Measurements from ENCODE around the gene G6PC1. TPM values are rescaled to one million over a fixed set of nuclear protein-coding genes. Genes with fewer than 3 reads are reported as not detected.
"Not testable (repeated sequence)": the region's sequence is repeated elsewhere in the genome, so short reads cannot be mapped to it uniquely, and the experiment has no call there.

G6PC1 gene
- not detected in 2 replicates for total RNA-seq

GRCh38 chr17:42900460-42901331 is at the start of gene G6PC1:
G6PC1 (plus strand) TSS chr17:42900799; CDS start chr17:42900877, 78 bp downstream.
- no peak within 1 kb of the TSS for H3K4me3 ChIP-seq (ENCODE audit: low read depth, low read length)
- TF ChIP-seq CTCF (IDR thresholded peaks at IDR 0.05; ENCODE audit: insufficient read depth, low read depth, low read length): no peak
- no peak for DNase-seq (ENCODE audit: low read depth)

DNA sequence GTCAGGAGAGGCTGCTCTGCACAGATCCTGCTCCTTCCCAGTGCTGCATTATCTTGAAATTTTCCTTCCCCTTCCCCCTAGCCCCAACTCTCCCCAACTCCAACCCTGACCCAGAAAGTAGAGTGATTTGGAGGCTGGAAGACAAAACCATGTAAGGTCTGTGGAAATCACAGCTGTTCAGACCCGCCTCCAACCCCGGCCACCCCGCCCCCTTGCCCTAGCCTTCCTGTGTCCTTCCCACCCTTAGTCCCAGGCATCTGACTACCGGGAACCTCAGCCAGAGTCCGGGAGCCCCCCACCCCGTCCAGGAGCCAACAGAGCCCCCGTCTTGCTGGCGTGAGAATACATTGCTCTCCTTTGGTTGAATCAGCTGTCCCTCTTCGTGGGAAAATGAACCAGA is 49.6 kb upstream of the G6PC1 start, which contains the start of gene AOC3:
TSS of gene AOC3 (plus strand) at position 246 of the 400 bp plus-strand sequence. CDS start at position 391, 145 bp downstream.
- no peak for TF ChIP-seq CTCF (IDR thresholded peaks at IDR 0.05; ENCODE audit: insufficient read depth, low read depth, low read length)
- no peak for DNase-seq (ENCODE audit: low read depth)
- H3K4me3 ChIP-seq (ENCODE audit: low read depth, low read length): no peak within 1 kb of the TSS

DNA sequence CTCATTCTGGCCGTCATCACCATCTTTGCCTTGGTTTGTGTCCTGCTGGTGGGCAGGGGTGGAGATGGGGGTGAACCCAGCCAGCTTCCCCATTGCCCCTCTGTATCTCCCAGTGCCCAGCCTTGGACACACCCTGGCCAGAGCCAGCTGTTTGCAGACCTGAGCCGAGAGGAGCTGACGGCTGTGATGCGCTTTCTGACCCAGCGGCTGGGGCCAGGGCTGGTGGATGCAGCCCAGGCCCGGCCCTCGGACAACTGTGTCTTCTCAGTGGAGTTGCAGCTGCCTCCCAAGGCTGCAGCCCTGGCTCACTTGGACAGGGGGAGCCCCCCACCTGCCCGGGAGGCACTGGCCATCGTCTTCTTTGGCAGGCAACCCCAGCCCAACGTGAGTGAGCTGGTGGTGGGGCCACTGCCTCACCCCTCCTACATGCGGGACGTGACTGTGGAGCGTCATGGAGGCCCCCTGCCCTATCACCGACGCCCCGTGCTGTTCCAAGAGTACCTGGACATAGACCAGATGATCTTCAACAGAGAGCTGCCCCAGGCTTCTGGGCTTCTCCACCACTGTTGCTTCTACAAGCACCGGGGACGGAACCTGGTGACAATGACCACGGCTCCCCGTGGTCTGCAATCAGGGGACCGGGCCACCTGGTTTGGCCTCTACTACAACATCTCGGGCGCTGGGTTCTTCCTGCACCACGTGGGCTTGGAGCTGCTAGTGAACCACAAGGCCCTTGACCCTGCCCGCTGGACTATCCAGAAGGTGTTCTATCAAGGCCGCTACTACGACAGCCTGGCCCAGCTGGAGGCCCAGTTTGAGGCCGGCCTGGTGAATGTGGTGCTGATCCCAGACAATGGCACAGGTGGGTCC is 49.0 kb upstream of the G6PC1 start:
- not testable (repeated sequence) for DNase-seq (ENCODE audit: low read depth); H3K4me3 ChIP-seq (ENCODE audit: low read depth, low read length)

DNA sequence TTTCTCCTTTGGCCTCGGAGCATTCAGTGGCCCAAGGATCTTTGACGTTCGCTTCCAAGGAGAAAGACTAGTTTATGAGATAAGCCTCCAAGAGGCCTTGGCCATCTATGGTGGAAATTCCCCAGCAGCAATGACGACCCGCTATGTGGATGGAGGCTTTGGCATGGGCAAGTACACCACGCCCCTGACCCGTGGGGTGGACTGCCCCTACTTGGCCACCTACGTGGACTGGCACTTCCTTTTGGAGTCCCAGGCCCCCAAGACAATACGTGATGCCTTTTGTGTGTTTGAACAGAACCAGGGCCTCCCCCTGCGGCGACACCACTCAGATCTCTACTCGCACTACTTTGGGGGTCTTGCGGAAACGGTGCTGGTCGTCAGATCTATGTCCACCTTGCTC is 48.2 kb upstream of the G6PC1 start:
- DNase-seq (ENCODE audit: low read depth): no peak
- no peak for TF ChIP-seq CTCF (IDR thresholded peaks at IDR 0.05; ENCODE audit: insufficient read depth, low read depth, low read length)
- H3K4me3 ChIP-seq (ENCODE audit: low read depth, low read length): no peak overlapping the region

- DNase-seq (ENCODE audit: low read depth): no peak
- no peak overlapping the region for H3K4me3 ChIP-seq (ENCODE audit: low read depth, low read length)
- TF ChIP-seq CTCF (IDR thresholded peaks at IDR 0.05; ENCODE audit: insufficient read depth, low read depth, low read length): no peak
Observed at GRCh38 chr17:42853004-42853403, 47.6 kb upstream of the G6PC1 start.

DNA sequence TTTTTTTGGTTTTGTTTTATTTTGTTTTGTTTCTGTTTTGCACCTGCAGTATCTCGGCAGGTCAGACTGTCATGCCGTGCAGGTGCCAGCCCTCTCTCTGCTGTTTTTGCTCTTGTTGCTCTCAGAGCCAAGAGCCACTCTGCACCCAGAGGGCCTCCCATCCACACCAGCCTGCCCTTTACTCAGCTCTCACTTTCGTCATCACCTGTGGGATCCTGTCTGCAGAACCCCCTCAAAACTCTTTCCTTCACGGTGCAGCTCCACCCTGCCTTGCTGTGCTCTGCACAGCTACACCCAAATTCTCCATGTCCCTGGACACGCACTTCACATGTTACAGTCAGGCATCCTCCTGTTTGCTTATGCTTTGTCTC is 47.0 kb upstream of the G6PC1 start:
- no peak overlapping the region for H3K4me3 ChIP-seq (ENCODE audit: low read depth, low read length)
- no peak for TF ChIP-seq CTCF (IDR thresholded peaks at IDR 0.05; ENCODE audit: insufficient read depth, low read depth, low read length)
- no peak for DNase-seq (ENCODE audit: low read depth)

Measured in fibroblast of villous mesenchyme (primary cell).